ENCODE results near the gene IGSF23.

DNA sequence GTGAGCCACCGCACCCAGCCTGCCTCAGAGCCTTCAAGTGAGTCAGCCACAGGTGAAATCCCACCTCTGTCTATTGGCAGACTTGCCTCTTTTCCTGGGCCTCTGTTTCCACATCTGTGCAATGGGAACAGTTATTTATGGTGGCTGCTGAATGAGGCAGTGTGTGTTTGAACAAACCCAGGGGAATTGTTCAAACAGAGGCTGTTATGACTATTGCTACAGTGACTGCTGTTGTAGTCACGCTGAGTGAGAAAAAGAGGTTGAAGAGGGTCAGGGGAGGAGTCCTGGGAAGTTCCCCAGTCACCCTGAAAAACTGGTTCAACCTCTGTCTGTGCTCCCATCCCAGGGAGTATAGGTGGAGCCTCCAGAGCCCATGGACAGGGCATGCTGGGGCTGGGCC lies 58.0 kb downstream of the IGSF23 start, which contains the start of gene CEACAM19:
- TF ChIP-seq, protein P1, sequence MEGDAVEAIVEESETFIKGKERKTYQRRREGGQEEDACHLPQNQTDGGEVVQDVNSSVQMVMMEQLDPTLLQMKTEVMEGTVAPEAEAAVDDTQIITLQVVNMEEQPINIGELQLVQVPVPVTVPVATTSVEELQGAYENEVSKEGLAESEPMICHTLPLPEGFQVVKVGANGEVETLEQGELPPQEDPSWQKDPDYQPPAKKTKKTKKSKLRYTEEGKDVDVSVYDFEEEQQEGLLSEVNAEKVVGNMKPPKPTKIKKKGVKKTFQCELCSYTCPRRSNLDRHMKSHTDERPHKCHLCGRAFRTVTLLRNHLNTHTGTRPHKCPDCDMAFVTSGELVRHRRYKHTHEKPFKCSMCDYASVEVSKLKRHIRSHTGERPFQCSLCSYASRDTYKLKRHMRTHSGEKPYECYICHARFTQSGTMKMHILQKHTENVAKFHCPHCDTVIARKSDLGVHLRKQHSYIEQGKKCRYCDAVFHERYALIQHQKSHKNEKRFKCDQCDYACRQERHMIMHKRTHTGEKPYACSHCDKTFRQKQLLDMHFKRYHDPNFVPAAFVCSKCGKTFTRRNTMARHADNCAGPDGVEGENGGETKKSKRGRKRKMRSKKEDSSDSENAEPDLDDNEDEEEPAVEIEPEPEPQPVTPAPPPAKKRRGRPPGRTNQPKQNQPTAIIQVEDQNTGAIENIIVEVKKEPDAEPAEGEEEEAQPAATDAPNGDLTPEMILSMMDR (IDR thresholded peaks at IDR 0.05): no peak
- peak in 1 of 3 donors; percentile 16 for TF ChIP-seq POLR2AphosphoS5 (IDR thresholded peaks at IDR 0.05)
